ENCODE data around the gene MSMP. TPM values are rescaled to one million over a fixed set of nuclear protein-coding genes. Genes with fewer than 3 reads are reported as not detected.

MSMP gene
- total and polyA plus RNA-seq, 2 donors (not counting 3 experiments of a cell fraction or from before 2014, with no cell fraction given), result 18.8 to 29.0 TPM

GRCh38 chr9:35710818-35711500 lies 43.1 kb downstream of the MSMP start:
- Histone ChIP-seq H3K4me2 (ENCODE audit: insufficient read depth, low read length) (no peak overlapping the region), H3K9me3 (replicated peaks; ENCODE audit: control insufficient read depth, insufficient read depth, low read length) (no peaks in the 10 kb centered on the region), H3K9me1 (replicated peaks; ENCODE audit: control insufficient read depth, extremely low read depth, insufficient read depth, low read length) (no peaks in the 10 kb centered on the region), H2AFZ (ENCODE audit: low read depth, low read length) (no peak overlapping the region), H4K20me1 (replicated peaks; ENCODE audit: control insufficient read depth, extremely low read depth, insufficient read depth, low read length) (no peaks in the 10 kb centered on the region), H3K27ac (ENCODE audit: insufficient read depth, low read depth, low read length) (no peak overlapping the region), H3K9ac (replicated peaks; ENCODE audit: extremely low read depth, insufficient read depth, low read length) (no peak overlapping the region), H3K36me3 (ENCODE audit: control insufficient read depth in 2 of 2, extremely low read depth in 1 of 2, insufficient read depth in 2 of 2, low read length in 2 of 2) (peaks cover 67 to 75% of the 10 kb centered on the region in 2 experiments), H3K27me3 (ENCODE audit: control insufficient read depth in 2 of 2, insufficient read depth in 2 of 2, low read length in 2 of 2) (no peaks in the 10 kb centered on the region), H3K79me2 (ENCODE audit: control insufficient read depth, insufficient read depth, low read length) (no peaks in the 10 kb centered on the region), H3K4me3 (replicated peaks in 1 of 3; ENCODE audit: insufficient read depth in 1 of 3, low read depth in 1 of 3, low read length in 3 of 3) (no peak overlapping the region), H3K4me1 (ENCODE audit: control insufficient read depth, extremely low read depth, insufficient read depth, low read length) (no peaks in the 10 kb centered on the region)
- BruUV-seq (replicated peaks), result TSS peak; percentile 52
- TF ChIP-seq MYC (IDR thresholded peaks at IDR 0.05; ENCODE audit: low read depth, low read length) (no peak), FOS (IDR thresholded peaks at IDR 0.05; ENCODE audit: borderline replicate concordance, insufficient read depth, low read length) (no peak), JUN (IDR thresholded peaks at IDR 0.05; ENCODE audit: borderline replicate concordance, insufficient read depth, insufficient read length, low read depth) (no peak), POLR2AphosphoS5 (IDR thresholded peaks at IDR 0.05; ENCODE audit: insufficient read depth, low read depth, low read length) (no peak), GATA2 (IDR thresholded peaks at IDR 0.05; ENCODE audit: insufficient read depth, insufficient read length, low read depth, low read length) (no peak), EZH2 (IDR thresholded peaks at IDR 0.05; ENCODE audit: borderline replicate concordance, low read depth, low read length, severe bottlenecking) (no peak), CTCF (IDR thresholded peaks at IDR 0.05; ENCODE audit: extremely low read depth in 1 of 2, insufficient read depth in 1 of 2, low read depth in 1 of 2, low read length in 2 of 2) (no peak), POLR2A (IDR thresholded peaks at IDR 0.05; ENCODE audit: low read depth, low read length) (no peak), MAX (IDR thresholded peaks at IDR 0.05; ENCODE audit: insufficient read depth, insufficient read length) (no peak)
- dilution Hi-C loops (cut with MboI; ENCODE audit: extremely low pct_ligation_motif_present, low sequenced_read_pairs), result no loop called here
- POLR2A ChIA-PET, result no interaction called here
- CTCF ChIA-PET, result interaction anchor here (1.3 to 2.0 kb wide), 2 partner anchors 10 to 15 kb away, joined by 3 to 16 read pairs; no protein-coding TSS in a partner anchor
- FAIRE-seq (no peak), DNase-seq (ENCODE audit: low read depth, low spot score) (no peak)
- intact Hi-C loops (cut with micrococcal nuclease), result no loop called here
